H1 (cell line): ENCODE results near the gene SEMA6D.

Experiments used
- CTCF ChIP-seq, 3 experiments: IDR thresholded peaks; 1 replicate in 2 of 3; 2 replicates in 1 of 3; pipeline versions ENCODE4 v1.5.1 to v1.6.1; 2011; ENCODE audit warnings: low read length in 3 of 3, mild to moderate bottlenecking in 3 of 3, inconsistent platforms in 2 of 3, low read depth in 1 of 3, moderate library complexity in 1 of 3; ENCODE audit not compliant: insufficient read depth in 1 of 3; ENCODE audit errors: control extremely low read depth in 1 of 3
- ZNF274 ChIP-seq: IDR thresholded peaks from 2 replicates; pipeline ENCODE4 v1.7.0; 2012; ENCODE audit warnings: low read length, borderline replicate concordance; ENCODE audit errors: extremely low read depth

- TF ChIP-seq CTCF (IDR thresholded peaks at IDR 0.05; ENCODE audit: control extremely low read depth in 1 of 3, insufficient read depth in 1 of 3, low read depth in 1 of 3, low read length in 3 of 3) = no peak
- TF ChIP-seq ZNF274 = no peak
Measured at GRCh38 chr15:47707391-47707790, 9.9 kb upstream of the SEMA6D start.
